H1 (cell line): Measurements from ENCODE around the gene ANKRD17. TPM values are rescaled to one million over a fixed set of nuclear protein-coding genes. Genes with fewer than 3 reads are reported as not detected.

Experiments used
- CREB1 ChIP-seq: IDR thresholded peaks from 2 replicates; pipeline ENCODE4 v1.6.1; 2012; ENCODE audit warnings: inconsistent platforms
- NRF1 ChIP-seq: IDR thresholded peaks from 2 replicates; pipeline ENCODE4 v1.6.1; 2011; ENCODE audit warnings: mild to moderate bottlenecking, low read depth, low read length, improper control_type of control experiment
- RFX5 ChIP-seq: IDR thresholded peaks from 2 replicates; pipeline ENCODE4 v1.6.1; 2011; ENCODE audit warnings: low read depth, low read length, improper control_type of control experiment, borderline replicate concordance
- SAP30 ChIP-seq: fragments of 300-600 bp; sonication (generic); IDR thresholded peaks from 2 replicates; pipeline ENCODE4 v1.7.1; 2012; ENCODE audit warnings: low read length, moderate library complexity, mild to moderate bottlenecking, inconsistent platforms; ENCODE audit not compliant: insufficient read depth, insufficient replicate concordance
- SP2 ChIP-seq: IDR thresholded peaks from 2 replicates; pipeline ENCODE4 v1.6.1; 2012; ENCODE audit warnings: mild to moderate bottlenecking, low read length, inconsistent platforms
- polyA plus RNA-seq, 7 experiments: library from polyadenylated mRNA; depleted of rRNA in 3 of 7; stranded (reverse) in 5 of 7; unstranded in 2 of 7; fragments of >200 nt in 5 of 7; fragments of 200-250 nt in 2 of 7; gene quantifications; 1 replicate in 5 of 7; 2 replicates in 1 of 7; 4 replicates in 1 of 7; pipeline versions ENCODE4 v1.2.1 to v1.2.3, GENCODE V29; 2011 to 2013; ENCODE audit warnings: missing spikeins in 2 of 7, mixed read lengths in 2 of 7
- total RNA-seq: library from RNA; stranded (reverse); fragmentation: NEBNext Ultra II Directional; extraction: Animal tissue kit (Norgen Biotek cat#: 25700); gene quantifications from 2 replicates; pipeline ENCODE4 v1.2.1, GENCODE V29; 2021

The ANKRD17 gene
- total and polyA plus RNA-seq, 2 of the 8 experiments (the other 6 are each of a cell fraction or from before 2014, with no cell fraction given) = 42.4 to 93.7 TPM

DNA sequence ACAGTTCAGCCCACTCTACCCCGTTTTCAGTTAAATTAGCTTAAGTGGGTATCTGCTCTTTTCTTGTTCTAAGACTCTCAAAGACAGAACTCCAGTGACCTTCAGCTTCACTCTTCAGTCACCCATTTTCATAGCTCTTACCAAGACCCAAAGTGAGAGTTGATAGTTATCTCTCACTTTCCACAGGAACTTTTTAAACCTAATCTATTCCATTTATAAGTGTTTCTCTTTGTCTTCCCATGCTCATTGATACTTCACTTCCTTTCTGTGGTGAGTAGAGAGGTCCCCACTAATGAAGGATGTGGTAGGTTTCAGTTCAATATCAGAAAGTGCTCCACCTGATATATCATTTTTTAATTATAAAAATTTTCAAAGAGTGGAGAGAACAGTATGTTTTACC lies 222.5 kb downstream of the ANKRD17 start (continued):
- TF ChIP-seq SP2 (no peak), CREB1 (no peak), SAP30 (no peak), RFX5 (no peak), NRF1 (no peak)
